ENCODE measurements around the gene TMTC4. TPM values are rescaled to one million over a fixed set of nuclear protein-coding genes. Genes with fewer than 3 reads are reported as not detected.

Gene TMTC4
- total RNA-seq, 1 donor from 2014 or later, result 25.8 TPM

GRCh38 chr13:100644371-100644770 is 30.2 kb downstream of the TMTC4 start:
- Histone ChIP-seq H3K4me3 (no peak overlapping the region), H3K9me3 (no peaks in the 10 kb centered on the region), H3K36me3 (peaks cover 0 to 21% of the 10 kb centered on the region in 2 donors), H3K27ac (no peak overlapping the region), H3K27me3 (no peaks in the 10 kb centered on the region), H3K4me1 (no peaks in the 10 kb centered on the region)
- intact Hi-C loops (cut with DNase I), result no loop called here
- TF ChIP-seq POLR2AphosphoS5 (IDR thresholded peaks at IDR 0.05; ENCODE audit: insufficient read depth in 1 of 2, low read depth in 1 of 2), result no peak
- no peak for TF ChIP-seq POLR2A (IDR thresholded peaks at IDR 0.05)
- no peak for TF ChIP-seq CTCF (IDR thresholded peaks at IDR 0.05)
- DNase-seq (ENCODE audit: extremely low spot score in 2 of 2), result no peak

GRCh38 chr13:100637796-100638195 is 36.8 kb downstream of the TMTC4 start:
- Histone ChIP-seq H3K4me1 (no peaks in the 10 kb centered on the region), H3K36me3 (peaks cover 0 to 53% of the 10 kb centered on the region in 2 donors), H3K4me3 (no peak overlapping the region), H3K9me3 (no peaks in the 10 kb centered on the region), H3K27me3 (no peaks in the 10 kb centered on the region), H3K27ac (no peak overlapping the region)
- intact Hi-C loops (cut with DNase I), result no loop called here
- no peak for DNase-seq (ENCODE audit: extremely low spot score in 2 of 2)
- TF ChIP-seq POLR2AphosphoS5 (IDR thresholded peaks at IDR 0.05; ENCODE audit: insufficient read depth in 1 of 2, low read depth in 1 of 2) (no peak), POLR2A (IDR thresholded peaks at IDR 0.05) (no peak), CTCF (IDR thresholded peaks at IDR 0.05) (no peak)

GRCh38 chr13:100637380-100637779 is 37.2 kb downstream of the TMTC4 start:
- TF ChIP-seq POLR2A (IDR thresholded peaks at IDR 0.05), result no peak
- TF ChIP-seq CTCF (IDR thresholded peaks at IDR 0.05), result no peak
- no peak for TF ChIP-seq POLR2AphosphoS5 (IDR thresholded peaks at IDR 0.05; ENCODE audit: insufficient read depth in 1 of 2, low read depth in 1 of 2)
- no peak overlapping the region for H3K27ac ChIP-seq
- no peaks in the 10 kb centered on the region for H3K4me1 ChIP-seq
- intact Hi-C loops (cut with DNase I), result no loop called here
- no peak overlapping the region for H3K4me3 ChIP-seq
- H3K36me3 ChIP-seq, result peaks cover 0 to 53% of the 10 kb centered on the region in 2 donors
- H3K9me3 ChIP-seq, result no peaks in the 10 kb centered on the region
- no peaks in the 10 kb centered on the region for H3K27me3 ChIP-seq
- DNase-seq (ENCODE audit: extremely low spot score in 2 of 2), result no peak

- TF ChIP-seq CTCF (IDR thresholded peaks at IDR 0.05) (no peak), POLR2A (IDR thresholded peaks at IDR 0.05) (no peak), POLR2AphosphoS5 (IDR thresholded peaks at IDR 0.05; ENCODE audit: insufficient read depth in 1 of 2, low read depth in 1 of 2) (no peak)
- peaks cover 0 to 47% of the 10 kb centered on the region in 2 donors for H3K36me3 ChIP-seq
- intact Hi-C loops (cut with DNase I), result no loop called here
These were observed 38.2 kb downstream of the TMTC4 start for GRCh38 chr13:100636441-100636840.

GRCh38 chr13:100636004-100636403 is 38.6 kb downstream of the TMTC4 start:
- no peaks in the 10 kb centered on the region for H3K4me1 ChIP-seq
- H3K36me3 ChIP-seq, result peaks cover 0 to 47% of the 10 kb centered on the region in 2 donors
- H3K4me3 ChIP-seq, result no peak overlapping the region
- H3K27me3 ChIP-seq, result no peaks in the 10 kb centered on the region
- no peaks in the 10 kb centered on the region for H3K9me3 ChIP-seq
- intact Hi-C loops (cut with DNase I), result no loop called here
- no peak for TF ChIP-seq POLR2A (IDR thresholded peaks at IDR 0.05)
- no peak for TF ChIP-seq POLR2AphosphoS5 (IDR thresholded peaks at IDR 0.05; ENCODE audit: insufficient read depth in 1 of 2, low read depth in 1 of 2)
- no peak for TF ChIP-seq CTCF (IDR thresholded peaks at IDR 0.05)
- H3K27ac ChIP-seq, result no peak overlapping the region
- no peak for DNase-seq (ENCODE audit: extremely low spot score in 2 of 2)

More at GRCh38 chr13:100636441-100636840, 38.2 kb downstream of the TMTC4 start:
- DNase-seq (ENCODE audit: extremely low spot score in 2 of 2), result no peak
- no peak overlapping the region for H3K27ac ChIP-seq
- no peaks in the 10 kb centered on the region for H3K4me1 ChIP-seq
- no peaks in the 10 kb centered on the region for H3K27me3 ChIP-seq
- no peak overlapping the region for H3K4me3 ChIP-seq
- no peaks in the 10 kb centered on the region for H3K9me3 ChIP-seq

Measured in vagina (tissue), 2 donors.